Neural crest cell (in vitro differentiated cells): ENCODE results near the gene TBX18. TPM values are rescaled to one million over a fixed set of nuclear protein-coding genes. Genes with fewer than 3 reads are reported as not detected.
A peak's percentile ranks its signal among the peaks of the same experiment; 100 is the strongest.

Experiments used
- DNase-seq: peaks from one replicate; pipeline ENCODE4 v3.0.0; 2021; ENCODE audit warnings: low read depth, mixed read lengths, low spot score
- H3K27ac Mint-ChIP-seq: one replicate; pipeline ENCODE4 v1.8.0; 2021; ENCODE audit warnings: mild to moderate bottlenecking, mixed read lengths; ENCODE audit not compliant: unreplicated experiment
- H3K27me3 Mint-ChIP-seq: 2 replicates; pipeline ENCODE4 v1.8.0; 2021; ENCODE audit warnings: low read depth, mild to moderate bottlenecking, mixed read lengths
- H3K36me3 Mint-ChIP-seq: 2 replicates; pipeline ENCODE4 v1.8.0; 2021; ENCODE audit warnings: low read depth, mild to moderate bottlenecking, mixed read lengths
- H3K4me1 Mint-ChIP-seq: 2 replicates; pipeline ENCODE4 v1.8.0; 2021; ENCODE audit warnings: mixed read lengths
- H3K4me3 Mint-ChIP-seq: one replicate; pipeline ENCODE4 v1.8.0; 2021; ENCODE audit warnings: mild to moderate bottlenecking, mixed read lengths
- H3K9me3 Mint-ChIP-seq: 2 replicates; pipeline ENCODE4 v1.8.0; 2021; ENCODE audit warnings: mixed read lengths
- CTCF ChIP-seq: fragments of 200-600 bp; sonication (generic); conservative IDR thresholded peaks from 2 replicates; pipeline ENCODE4 v1.5.0; 2021; ENCODE audit warnings: antibody characterized with exemption, mild to moderate bottlenecking
- total RNA-seq: library from RNA; stranded (reverse); gene quantifications from 2 replicates; pipeline ENCODE4 v1.2.1, GENCODE V29; 2021

Gene TBX18
- total RNA-seq, 1 donor from 2014 or later, result 0.47 TPM

- TF ChIP-seq CTCF, result no peak
- no peaks in the 10 kb centered on the region for H3K9me3 Mint-ChIP-seq
- peaks cover 6% of the 10 kb centered on the region for H3K4me1 Mint-ChIP-seq
- H3K36me3 Mint-ChIP-seq, result no peaks in the 10 kb centered on the region
- no peak overlapping the region for H3K4me3 Mint-ChIP-seq
- no peak for DNase-seq
- H3K27ac Mint-ChIP-seq, result no peak overlapping the region
- H3K27me3 Mint-ChIP-seq, result peaks cover 99% of the 10 kb centered on the region
Measured at GRCh38 chr6:84777888-84778287, 13.5 kb upstream of the TBX18 start.

- Mint-ChIP-seq H3K27me3 (peaks cover 99% of the 10 kb centered on the region), H3K9me3 (no peaks in the 10 kb centered on the region), H3K36me3 (no peaks in the 10 kb centered on the region), H3K4me1 (peaks cover 6% of the 10 kb centered on the region), H3K27ac (no peak overlapping the region), H3K4me3 (no peak overlapping the region)
- no peak for DNase-seq
- no peak for TF ChIP-seq CTCF
Measured at GRCh38 chr6:84776392-84776791, 12.0 kb upstream of the TBX18 start.

GRCh38 chr6:84775751-84776150, 11.4 kb upstream of the TBX18 start:
- Mint-ChIP-seq H3K27ac (no peak overlapping the region), H3K4me1 (peaks cover 6% of the 10 kb centered on the region), H3K36me3 (no peaks in the 10 kb centered on the region), H3K9me3 (no peaks in the 10 kb centered on the region), H3K4me3 (no peak overlapping the region), H3K27me3 (peaks cover 99% of the 10 kb centered on the region)
- no peak for DNase-seq
- no peak for TF ChIP-seq CTCF

- Mint-ChIP-seq H3K4me1 (peaks cover 6% of the 10 kb centered on the region), H3K9me3 (no peaks in the 10 kb centered on the region), H3K27ac (no peak overlapping the region), H3K4me3 (no peak overlapping the region), H3K36me3 (no peaks in the 10 kb centered on the region), H3K27me3 (peaks cover 98% of the 10 kb centered on the region)
- TF ChIP-seq CTCF, result no peak
- DNase-seq, result no peak
Measured at GRCh38 chr6:84774985-84775284, 10.5 kb upstream of the TBX18 start.

- Mint-ChIP-seq H3K36me3 (no peaks in the 10 kb centered on the region), H3K27me3 (peaks cover 98% of the 10 kb centered on the region), H3K4me1 (peaks cover 6% of the 10 kb centered on the region), H3K4me3 (peak overlapping the region; percentile 78), H3K9me3 (no peaks in the 10 kb centered on the region), H3K27ac (no peak overlapping the region)
- peak; percentile 43 for DNase-seq
- peak; percentile 68 for TF ChIP-seq CTCF
Measured at GRCh38 chr6:84774157-84774984, 10.0 kb upstream of the TBX18 start.
